ENCODE data around the gene MECP2.

The MECP2 gene

GRCh38 chrX:154016366-154017076 lies 81.0 kb downstream of the MECP2 start:
- Histone ChIP-seq H3K36me3 (ENCODE audit: control insufficient read depth in 5 of 5, insufficient read depth in 5 of 5, low read length in 5 of 5) (peaks cover 0 to 44% (median 16%) of the 10 kb centered on the region in 5 donors), H3K27me3 (ENCODE audit: control insufficient read depth in 5 of 5, insufficient read depth in 4 of 5, low read length in 5 of 5) (peaks cover 0 to 36% (median 16%) of the 10 kb centered on the region in 5 donors), H3K27ac (ENCODE audit: low read depth, low read length) (no peak overlapping the region), H3K9me3 (ENCODE audit: control insufficient read depth in 5 of 5, low read length in 5 of 5) (no peaks in the 10 kb centered on the region), H3K4me1 (ENCODE audit: control insufficient read depth in 5 of 5, insufficient read depth in 5 of 5, low read length in 5 of 5) (peaks cover 2 to 30% (median 25%) of the 10 kb centered on the region in 5 donors), H3K4me3 (ENCODE audit: low read depth in 1 of 5, low read length in 5 of 5) (no peak overlapping the region), H3K9ac (ENCODE audit: low read length in 5 of 5) (no peak overlapping the region)

GRCh38 chrX:154015581-154016264 lies 81.8 kb downstream of the MECP2 start:
- Histone ChIP-seq H3K36me3 (ENCODE audit: control insufficient read depth in 5 of 5, insufficient read depth in 5 of 5, low read length in 5 of 5) (peaks cover 0 to 48% (median 16%) of the 10 kb centered on the region in 5 donors), H3K27me3 (ENCODE audit: control insufficient read depth in 5 of 5, insufficient read depth in 4 of 5, low read length in 5 of 5) (peaks cover 0 to 30% (median 9%) of the 10 kb centered on the region in 5 donors), H3K4me1 (ENCODE audit: control insufficient read depth in 5 of 5, insufficient read depth in 5 of 5, low read length in 5 of 5) (peaks cover 2 to 23% (median 18%) of the 10 kb centered on the region in 5 donors)

GRCh38 chrX:154014429-154015380 lies 82.8 kb downstream of the MECP2 start:
- Histone ChIP-seq H3K4me3 (ENCODE audit: low read depth in 1 of 5, low read length in 5 of 5) (no peak overlapping the region), H3K4me1 (ENCODE audit: control insufficient read depth in 5 of 5, insufficient read depth in 5 of 5, low read length in 5 of 5) (peaks cover 0 to 16% (median 12%) of the 10 kb centered on the region in 5 donors), H3K27ac (ENCODE audit: low read depth, low read length) (no peak overlapping the region), H3K9ac (ENCODE audit: low read length in 5 of 5) (no peak overlapping the region), H3K36me3 (ENCODE audit: control insufficient read depth in 5 of 5, insufficient read depth in 5 of 5, low read length in 5 of 5) (peaks cover 0 to 48% (median 16%) of the 10 kb centered on the region in 5 donors), H3K27me3 (ENCODE audit: control insufficient read depth in 5 of 5, insufficient read depth in 4 of 5, low read length in 5 of 5) (peaks cover 0 to 26% (median 9%) of the 10 kb centered on the region in 5 donors), H3K9me3 (ENCODE audit: control insufficient read depth in 5 of 5, low read length in 5 of 5) (no peaks in the 10 kb centered on the region)

More at GRCh38 chrX:154015581-154016264, 81.8 kb downstream of the MECP2 start:
- H3K4me3 ChIP-seq (ENCODE audit: low read depth in 1 of 5, low read length in 5 of 5), result no peak overlapping the region
- H3K27ac ChIP-seq (ENCODE audit: low read depth, low read length), result no peak overlapping the region
- no peaks in the 10 kb centered on the region for H3K9me3 ChIP-seq (ENCODE audit: control insufficient read depth in 5 of 5, low read length in 5 of 5)
- no peak overlapping the region for H3K9ac ChIP-seq (ENCODE audit: low read length in 5 of 5)

GRCh38 chrX:154013614-154014360 lies 83.7 kb downstream of the MECP2 start:
- H3K27ac ChIP-seq (ENCODE audit: low read depth, low read length), result no peak overlapping the region

GRCh38 chrX:154013001-154013421 lies 84.5 kb downstream of the MECP2 start:
- peaks cover 0 to 6% (median 2%) of the 10 kb centered on the region in 5 donors for H3K4me1 ChIP-seq (ENCODE audit: control insufficient read depth in 5 of 5, insufficient read depth in 5 of 5, low read length in 5 of 5)
- peaks cover 0 to 26% (median 9%) of the 10 kb centered on the region in 5 donors for H3K27me3 ChIP-seq (ENCODE audit: control insufficient read depth in 5 of 5, insufficient read depth in 4 of 5, low read length in 5 of 5)
- no peaks in the 10 kb centered on the region for H3K9me3 ChIP-seq (ENCODE audit: control insufficient read depth in 5 of 5, low read length in 5 of 5)
- no peak overlapping the region for H3K27ac ChIP-seq (ENCODE audit: low read depth, low read length)
- H3K9ac ChIP-seq (ENCODE audit: low read length in 5 of 5), result no peak overlapping the region
- H3K4me3 ChIP-seq (ENCODE audit: low read depth in 1 of 5, low read length in 5 of 5), result no peak overlapping the region
- H3K36me3 ChIP-seq (ENCODE audit: control insufficient read depth in 5 of 5, insufficient read depth in 5 of 5, low read length in 5 of 5), result peaks cover 0 to 45% (median 14%) of the 10 kb centered on the region in 5 donors

More at GRCh38 chrX:154013614-154014360, 83.7 kb downstream of the MECP2 start:
- H3K9me3 ChIP-seq (ENCODE audit: control insufficient read depth in 5 of 5, low read length in 5 of 5), result no peaks in the 10 kb centered on the region
- H3K27me3 ChIP-seq (ENCODE audit: control insufficient read depth in 5 of 5, insufficient read depth in 4 of 5, low read length in 5 of 5), result peaks cover 0 to 26% (median 9%) of the 10 kb centered on the region in 5 donors
- H3K36me3 ChIP-seq (ENCODE audit: control insufficient read depth in 5 of 5, insufficient read depth in 5 of 5, low read length in 5 of 5), result peaks cover 0 to 48% (median 16%) of the 10 kb centered on the region in 5 donors
- no peak overlapping the region for H3K4me3 ChIP-seq (ENCODE audit: low read depth in 1 of 5, low read length in 5 of 5)
- H3K9ac ChIP-seq (ENCODE audit: low read length in 5 of 5), result no peak overlapping the region
- peaks cover 0 to 11% (median 10%) of the 10 kb centered on the region in 5 donors for H3K4me1 ChIP-seq (ENCODE audit: control insufficient read depth in 5 of 5, insufficient read depth in 5 of 5, low read length in 5 of 5)

- Histone ChIP-seq H3K9ac (ENCODE audit: low read length in 5 of 5) (no peak overlapping the region), H3K36me3 (ENCODE audit: control insufficient read depth in 5 of 5, insufficient read depth in 5 of 5, low read length in 5 of 5) (peaks cover 0 to 41% (median 11%) of the 10 kb centered on the region in 5 donors), H3K27me3 (ENCODE audit: control insufficient read depth in 5 of 5, insufficient read depth in 4 of 5, low read length in 5 of 5) (peaks cover 0 to 23% (median 10%) of the 10 kb centered on the region in 5 donors), H3K27ac (ENCODE audit: low read depth, low read length) (no peak overlapping the region), H3K4me1 (ENCODE audit: control insufficient read depth in 5 of 5, insufficient read depth in 5 of 5, low read length in 5 of 5) (peaks cover 0 to 5% (median 0%) of the 10 kb centered on the region in 5 donors), H3K4me3 (ENCODE audit: low read depth in 1 of 5, low read length in 5 of 5) (no peak overlapping the region), H3K9me3 (ENCODE audit: control insufficient read depth in 5 of 5, low read length in 5 of 5) (no peaks in the 10 kb centered on the region)
These were observed 85.1 kb downstream of the MECP2 start for GRCh38 chrX:154012336-154012991.

- Histone ChIP-seq H3K4me3 (ENCODE audit: low read depth in 1 of 5, low read length in 5 of 5) (no peak overlapping the region), H3K36me3 (ENCODE audit: control insufficient read depth in 5 of 5, insufficient read depth in 5 of 5, low read length in 5 of 5) (peaks cover 0 to 33% (median 6%) of the 10 kb centered on the region in 5 donors), H3K4me1 (ENCODE audit: control insufficient read depth in 5 of 5, insufficient read depth in 5 of 5, low read length in 5 of 5) (peaks cover 0 to 11% (median 0%) of the 10 kb centered on the region in 5 donors), H3K27me3 (ENCODE audit: control insufficient read depth in 5 of 5, insufficient read depth in 4 of 5, low read length in 5 of 5) (peaks cover 0 to 20% (median 16%) of the 10 kb centered on the region in 5 donors), H3K27ac (ENCODE audit: low read depth, low read length) (no peak overlapping the region), H3K9me3 (ENCODE audit: control insufficient read depth in 5 of 5, low read length in 5 of 5) (no peaks in the 10 kb centered on the region), H3K9ac (ENCODE audit: low read length in 5 of 5) (no peak overlapping the region)
These were observed 85.9 kb downstream of the MECP2 start for GRCh38 chrX:154011376-154012335.

Data from subcutaneous abdominal adipose tissue (tissue), 5 donors.